ENCODE measurements around the gene AGRN.

The AGRN gene

DNA sequence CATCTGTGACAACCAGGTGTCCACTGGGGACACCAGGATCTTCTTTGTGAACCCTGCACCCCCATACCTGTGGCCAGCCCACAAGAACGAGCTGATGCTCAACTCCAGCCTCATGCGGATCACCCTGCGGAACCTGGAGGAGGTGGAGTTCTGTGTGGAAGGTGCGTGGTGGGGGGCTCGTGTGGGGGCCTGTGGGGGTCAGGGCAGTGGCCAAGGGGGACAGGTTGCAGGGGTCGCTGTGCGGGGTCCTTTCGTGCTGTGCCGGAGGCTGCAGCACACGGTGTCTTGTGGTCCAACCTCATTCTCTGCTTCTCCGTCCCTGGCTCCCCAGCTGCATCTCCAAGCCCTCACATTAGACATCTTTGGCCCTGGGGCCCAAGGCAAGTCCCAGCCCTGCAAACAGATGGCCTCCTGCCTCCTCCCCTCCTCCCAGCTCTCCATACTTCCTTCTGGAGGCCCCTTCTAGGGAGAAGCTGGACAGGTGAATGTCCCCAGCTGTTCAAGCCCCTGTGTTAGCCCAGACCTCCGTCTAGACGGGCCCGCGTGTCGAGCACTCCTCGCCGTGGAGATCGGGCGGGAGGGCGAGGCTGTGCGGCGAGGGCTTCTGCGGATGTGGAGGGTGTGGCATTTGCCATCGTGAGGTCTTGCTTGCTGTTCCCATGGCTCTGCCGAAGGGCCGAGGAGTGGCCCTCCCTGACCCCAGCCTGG lies 2.5 kb downstream of the AGRN start:
- no peak for DNase-seq (ENCODE audit: low read depth)
- H3K4me3 ChIP-seq (ENCODE audit: low read length): no peak overlapping the region

DNA sequence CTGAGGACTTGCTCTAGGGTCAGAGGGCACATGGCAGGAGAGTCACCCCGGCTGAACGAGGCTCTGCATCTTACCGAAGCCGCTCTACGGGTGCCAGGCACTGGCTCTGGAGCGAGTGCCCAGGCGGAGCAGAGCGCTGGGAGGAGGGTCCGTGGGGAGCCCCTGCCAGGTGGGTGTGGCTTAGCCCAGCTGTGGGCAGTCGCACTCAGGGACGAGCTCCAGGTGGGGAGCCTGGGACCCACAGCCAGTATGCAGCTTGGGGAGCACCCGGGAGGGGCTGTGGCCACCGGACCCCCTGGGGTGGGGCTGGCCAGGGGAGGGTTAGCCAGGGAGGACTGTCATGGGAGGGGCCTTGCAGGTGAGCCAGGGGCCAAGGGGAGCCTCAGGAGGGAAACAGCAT lies 3.8 kb downstream of the AGRN start:
- no peak for TF ChIP-seq CTCF (conservative IDR thresholded peaks at IDR 0.05; ENCODE audit: low read length)
- DNase-seq (ENCODE audit: low read depth): no peak
- H3K4me3 ChIP-seq (ENCODE audit: low read length): no peak overlapping the region

More for the DNA sequence above, 2.5 kb downstream of the AGRN start:
- TF ChIP-seq CTCF (conservative IDR thresholded peaks at IDR 0.05; ENCODE audit: low read length): no peak

- H3K4me3 ChIP-seq (ENCODE audit: low read length): no peak overlapping the region
- TF ChIP-seq CTCF (conservative IDR thresholded peaks at IDR 0.05; ENCODE audit: low read length): no peak
- DNase-seq (ENCODE audit: low read depth): no peak
Measured at GRCh38 chr1:1024149-1024770, 4.3 kb downstream of the AGRN start.

DNA sequence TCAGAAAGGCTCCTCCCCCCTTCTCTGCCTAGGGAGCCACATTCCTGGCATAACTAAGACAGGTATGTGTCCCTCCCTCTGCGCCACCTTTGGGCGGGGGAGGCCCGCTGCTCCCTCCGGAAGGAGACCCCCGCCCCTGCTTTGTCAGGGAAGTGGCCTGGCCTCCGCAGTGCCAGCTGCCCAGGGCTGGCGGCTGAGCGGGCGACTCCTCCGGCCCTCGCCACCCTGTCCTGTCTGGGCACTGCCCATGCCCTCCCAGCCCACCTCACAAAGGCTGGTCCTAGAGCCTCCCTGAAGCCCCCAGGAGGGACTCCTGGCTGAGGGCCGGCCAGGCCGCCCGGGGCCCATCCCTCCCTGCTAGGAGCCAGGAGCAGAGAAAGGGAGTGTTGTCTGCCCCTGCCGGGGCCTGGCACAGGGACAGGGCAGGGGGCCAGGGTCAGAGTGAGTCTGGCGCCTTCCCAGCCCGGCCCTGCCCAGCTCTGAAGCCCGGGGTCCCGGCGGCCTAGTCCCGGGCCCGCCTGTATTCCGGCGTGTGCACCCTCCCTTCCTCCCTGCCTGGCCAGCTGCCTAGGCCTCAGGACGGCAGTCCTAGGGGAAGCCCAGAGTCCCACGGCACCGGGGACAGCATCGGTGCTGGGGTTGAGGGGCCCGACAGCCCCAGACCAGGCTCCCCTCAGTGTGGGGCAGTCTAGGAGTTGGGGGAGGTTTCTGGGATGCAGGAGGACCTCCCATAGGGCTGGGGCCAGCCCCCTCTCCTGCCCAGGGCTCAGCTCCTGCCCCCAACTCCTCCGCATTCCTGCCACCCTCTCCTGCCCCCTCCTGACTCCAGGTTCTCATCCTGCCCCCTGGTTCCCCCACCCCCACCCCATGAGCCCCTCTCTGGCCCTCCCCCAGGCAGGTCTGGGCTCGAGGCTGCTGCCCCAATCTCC lies 5.1 kb downstream of the AGRN start:
- H3K4me3 ChIP-seq (ENCODE audit: low read length): no peak overlapping the region
- DNase-seq (ENCODE audit: low read depth): peak; percentile 25
- no peak for TF ChIP-seq CTCF (conservative IDR thresholded peaks at IDR 0.05; ENCODE audit: low read length)

DNA sequence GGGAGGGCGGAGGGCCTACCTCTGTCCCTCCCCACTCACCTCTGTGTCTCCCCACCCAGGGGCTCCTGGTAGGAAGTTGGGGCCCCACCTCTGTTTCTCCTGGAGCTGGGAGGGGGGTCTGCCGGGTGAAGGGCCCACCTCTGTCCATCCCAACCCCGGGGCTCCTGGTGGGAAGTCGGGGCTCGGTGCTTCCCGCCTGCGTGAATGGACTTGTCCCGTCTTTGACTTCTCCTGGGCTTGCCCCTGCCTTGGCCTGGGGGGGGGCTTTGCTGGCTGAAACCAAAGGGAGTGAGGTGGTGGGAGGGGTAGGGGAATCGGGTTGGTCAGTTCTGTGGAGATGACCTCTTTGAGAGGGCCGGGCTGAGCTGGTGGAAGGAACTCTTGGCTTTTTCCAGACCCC lies 5.8 kb downstream of the AGRN start:
- TF ChIP-seq CTCF (conservative IDR thresholded peaks at IDR 0.05; ENCODE audit: low read length): no peak
- DNase-seq (ENCODE audit: low read depth): no peak
- no peak overlapping the region for H3K4me3 ChIP-seq (ENCODE audit: low read length)

DNA sequence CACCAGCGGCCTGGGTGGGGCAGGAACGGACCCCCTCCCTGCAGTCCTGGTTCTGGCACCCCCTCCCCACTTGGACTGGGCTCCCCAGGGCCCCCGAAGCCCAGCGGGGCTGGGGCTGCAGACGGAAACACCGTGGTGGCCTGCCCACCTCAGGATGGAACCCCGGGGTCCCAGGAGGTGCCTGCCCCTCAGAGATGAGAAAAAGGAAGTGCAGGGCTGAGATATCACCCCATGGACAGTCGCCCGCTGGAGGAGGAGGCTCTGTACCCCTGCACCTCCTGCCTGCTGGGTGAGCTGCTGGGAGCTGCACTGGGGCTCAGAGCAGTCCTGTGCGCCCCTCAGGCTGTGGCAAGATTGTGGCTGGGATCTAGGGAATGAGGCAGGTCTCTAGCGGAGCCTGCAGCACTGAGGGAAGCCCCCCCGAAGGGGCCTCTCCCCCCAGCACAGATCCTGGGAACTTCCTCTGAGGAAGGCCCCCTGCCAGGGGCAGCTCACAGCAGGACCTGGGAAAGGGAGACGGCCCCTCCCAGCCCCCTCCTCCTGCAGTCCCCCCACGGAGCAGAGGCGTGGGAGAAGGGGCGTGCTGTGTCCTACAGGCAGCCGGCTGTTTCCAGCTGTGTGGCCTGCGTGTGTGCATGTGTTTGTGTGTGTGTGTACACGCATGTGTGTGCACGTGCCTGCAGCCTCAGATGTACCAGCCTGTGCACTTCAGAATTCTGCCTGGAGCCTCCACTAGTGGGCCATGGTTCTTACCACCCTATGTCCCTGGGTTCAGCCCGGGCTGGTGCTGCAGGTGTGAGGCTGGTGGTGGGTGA lies 6.9 kb downstream of the AGRN start:
- H3K4me3 ChIP-seq (ENCODE audit: low read length): no peak overlapping the region
- no peak for DNase-seq (ENCODE audit: low read depth)
- TF ChIP-seq CTCF (conservative IDR thresholded peaks at IDR 0.05; ENCODE audit: low read length): no peak
